Measurements from ENCODE around the gene TTC38. TPM values are rescaled to one million over a fixed set of nuclear protein-coding genes. Genes with fewer than 3 reads are reported as not detected.

The TTC38 gene
- total RNA-seq, 1 donor from 2014 or later = 9.8 TPM

- Mint-ChIP-seq H3K36me3 (ENCODE audit: low read depth) (peaks cover 2% of the 10 kb centered on the region), H3K4me3 (no peak overlapping the region), H3K9me3 (no peaks in the 10 kb centered on the region), H3K4me1 (peaks cover 75% of the 10 kb centered on the region), H3K27ac (peak overlapping the region; percentile 50), H3K27me3 (no peaks in the 10 kb centered on the region)
- ATAC-seq (ENCODE audit: low read depth) = no peak
- POLR2A ChIA-PET = no interaction called here
- TF ChIP-seq, protein P1, sequence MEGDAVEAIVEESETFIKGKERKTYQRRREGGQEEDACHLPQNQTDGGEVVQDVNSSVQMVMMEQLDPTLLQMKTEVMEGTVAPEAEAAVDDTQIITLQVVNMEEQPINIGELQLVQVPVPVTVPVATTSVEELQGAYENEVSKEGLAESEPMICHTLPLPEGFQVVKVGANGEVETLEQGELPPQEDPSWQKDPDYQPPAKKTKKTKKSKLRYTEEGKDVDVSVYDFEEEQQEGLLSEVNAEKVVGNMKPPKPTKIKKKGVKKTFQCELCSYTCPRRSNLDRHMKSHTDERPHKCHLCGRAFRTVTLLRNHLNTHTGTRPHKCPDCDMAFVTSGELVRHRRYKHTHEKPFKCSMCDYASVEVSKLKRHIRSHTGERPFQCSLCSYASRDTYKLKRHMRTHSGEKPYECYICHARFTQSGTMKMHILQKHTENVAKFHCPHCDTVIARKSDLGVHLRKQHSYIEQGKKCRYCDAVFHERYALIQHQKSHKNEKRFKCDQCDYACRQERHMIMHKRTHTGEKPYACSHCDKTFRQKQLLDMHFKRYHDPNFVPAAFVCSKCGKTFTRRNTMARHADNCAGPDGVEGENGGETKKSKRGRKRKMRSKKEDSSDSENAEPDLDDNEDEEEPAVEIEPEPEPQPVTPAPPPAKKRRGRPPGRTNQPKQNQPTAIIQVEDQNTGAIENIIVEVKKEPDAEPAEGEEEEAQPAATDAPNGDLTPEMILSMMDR (IDR thresholded peaks at IDR 0.05) = no peak
- CTCF ChIA-PET = no interaction called here
- no peak for DNase-seq
- intact Hi-C loops (cut with micrococcal nuclease) = loop anchor here (10.0 kb wide), 1 partner anchor 298 kb away; no protein-coding TSS in a partner anchor
These were observed 24.9 kb downstream of the TTC38 start for GRCh38 chr22:46292732-46293131.

DNA sequence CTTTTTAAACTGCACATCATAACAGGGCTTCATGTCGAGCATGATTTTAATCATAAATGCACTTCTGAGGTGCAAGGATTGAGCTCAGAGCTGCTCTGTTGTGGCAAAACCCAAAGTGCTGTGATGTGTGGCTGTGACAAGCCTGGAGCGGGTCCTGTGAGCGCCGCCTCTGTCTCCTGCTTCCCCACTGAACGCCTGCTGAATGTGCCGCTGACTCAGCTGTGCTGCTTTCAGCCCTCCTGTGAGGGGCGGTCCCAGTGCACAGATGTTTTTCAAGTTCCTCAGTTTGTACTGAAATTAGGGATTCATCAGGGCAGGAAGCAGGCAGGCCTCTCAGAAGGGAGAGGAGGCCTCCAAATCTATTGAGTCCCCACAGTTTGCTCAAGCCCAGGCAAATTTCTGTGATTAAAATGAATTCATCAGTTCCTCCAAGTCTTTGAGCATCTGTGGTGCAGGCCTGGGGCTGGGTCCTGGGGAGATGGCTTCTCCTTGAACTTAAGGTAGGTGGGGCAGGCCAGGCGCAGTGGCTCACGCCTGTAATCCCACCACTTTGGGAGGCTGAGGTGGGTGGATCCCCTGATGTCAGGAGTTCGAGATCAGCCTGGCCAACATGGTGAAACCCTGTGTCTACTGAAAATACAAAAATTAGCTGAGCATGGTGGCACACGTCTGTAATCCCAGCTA, 25.9 kb downstream of the TTC38 start:
- ATAC-seq (ENCODE audit: low read depth) (no peak), DNase-seq (no peak)
- intact Hi-C loops (cut with micrococcal nuclease) = loop anchor here (10.0 kb wide), 1 partner anchor 299 kb away; no protein-coding TSS in a partner anchor
- peak overlapping the region; percentile 4 for H3K4me3 Mint-ChIP-seq
- peaks cover 2% of the 10 kb centered on the region for H3K36me3 Mint-ChIP-seq (ENCODE audit: low read depth)
- CTCF ChIA-PET = no interaction called here
- H3K9me3 Mint-ChIP-seq = no peaks in the 10 kb centered on the region
- peak overlapping the region; percentile 50 for H3K27ac Mint-ChIP-seq
- TF ChIP-seq, protein P1 (IDR thresholded peaks at IDR 0.05) = no peak
- no peaks in the 10 kb centered on the region for H3K27me3 Mint-ChIP-seq
- POLR2A ChIA-PET = no interaction called here
- H3K4me1 Mint-ChIP-seq = peaks cover 65% of the 10 kb centered on the region

GRCh38 chr22:46294784-46295183, 27.0 kb downstream of the TTC38 start:
- peaks cover 55% of the 10 kb centered on the region for H3K4me1 Mint-ChIP-seq
- no peaks in the 10 kb centered on the region for H3K27me3 Mint-ChIP-seq

GRCh38 chr22:46295277-46295971, 27.6 kb downstream of the TTC38 start:
- Mint-ChIP-seq H3K36me3 (ENCODE audit: low read depth) (peaks cover 2% of the 10 kb centered on the region), H3K9me3 (no peaks in the 10 kb centered on the region), H3K27ac (peak overlapping the region; percentile 98), H3K27me3 (no peaks in the 10 kb centered on the region), H3K4me1 (peaks cover 51% of the 10 kb centered on the region), H3K4me3 (peak overlapping the region; percentile 89)
- TF ChIP-seq, protein P1 (IDR thresholded peaks at IDR 0.05) = no peak
- ChIA-PET CTCF (interaction anchor here (1.1 to 2.5 kb wide), 6 partner anchors 9 to 178 kb away, joined by 3 to 16 read pairs (median 4); partner anchors contain the start of gene TTC38), POLR2A (interaction anchor here (0.9 to 2.1 kb wide), 9 partner anchors 15 to 299 kb away, joined by 3 to 29 read pairs (median 5); partner anchors contain the start of genes CDPF1 and TRMU)
- no peak for DNase-seq
- ATAC-seq (ENCODE audit: low read depth) = no peak
- intact Hi-C loops (cut with micrococcal nuclease) = loop anchor here (10.0 kb wide), 1 partner anchor 301 kb away; no protein-coding TSS in a partner anchor

More at GRCh38 chr22:46294784-46295183, 27.0 kb downstream of the TTC38 start:
- Mint-ChIP-seq H3K4me3 (peak overlapping the region; percentile 56), H3K27ac (peak overlapping the region; percentile 98), H3K9me3 (no peaks in the 10 kb centered on the region), H3K36me3 (ENCODE audit: low read depth) (peaks cover 2% of the 10 kb centered on the region)
- ChIA-PET POLR2A (no interaction called here), CTCF (interaction anchor here (2.3 kb wide), 1 partner anchor 178 kb away, joined by 8 read pairs; no protein-coding TSS in a partner anchor)
- DNase-seq (no peak), ATAC-seq (ENCODE audit: low read depth) (no peak)
- TF ChIP-seq, protein P1 (IDR thresholded peaks at IDR 0.05) = no peak
- intact Hi-C loops (cut with micrococcal nuclease) = loop anchor here (10.0 kb wide), 1 partner anchor 300 kb away; no protein-coding TSS in a partner anchor

All from activated B cell treated with CpG ODN at 0.5 μM for 24 hours (primary cell).